ENCODE data around the gene FGD4.

GRCh38 chr12:32505067-32505945 lies 105.9 kb downstream of the FGD4 start:
- TF ChIP-seq BHLHE40 (IDR thresholded peaks at IDR 0.05; ENCODE audit: borderline replicate concordance) (no peak), SUZ12 (IDR thresholded peaks at IDR 0.05) (no peak), FOXM1 (IDR thresholded peaks at IDR 0.05; ENCODE audit: borderline replicate concordance) (no peak), FOXK2 (IDR thresholded peaks at IDR 0.05) (no peak), NFRKB (IDR thresholded peaks at IDR 0.05) (no peak), SP1 (IDR thresholded peaks at IDR 0.05) (no peak), HDGF (IDR thresholded peaks at IDR 0.05; ENCODE audit: borderline replicate concordance) (no peak)

Measured in HEK293T (cell line).